HEK293 (cell line): ENCODE measurements around the gene MIEN1.
A peak's percentile ranks its signal among the peaks of the same experiment; 100 is the strongest.

Experiments
- CTCF ChIA-PET: fragments of 350-600 bp; formaldehyde crosslinking; extraction: SDS; loops from one replicate; lab custom pipeline; 2021; ENCODE audit warnings: antibody characterized with exemption; lab: Yijun Ruan, JAX
- POLR2A ChIA-PET: fragments of 300-600 bp; formaldehyde crosslinking; extraction: SDS; loops from one replicate; lab custom pipeline; 2020; ENCODE audit warnings: antibody characterized with exemption, inconsistent platforms; lab: Yijun Ruan, JAX
- H3K27ac ChIP-seq: fragments of 200-500 bp; sonication (Bioruptor generic); 2 replicates; pipeline ENCODE4 v1.5.1; 2014; ENCODE audit warnings: low read depth, low read length, control low read depth, inconsistent platforms; ENCODE audit errors: extremely low read depth
- H3K36me3 ChIP-seq, 2 experiments: fragments of 200-500 bp in 1 of 2; sonication (Bioruptor generic) in 1 of 2; 1 replicate in 1 of 2; 2 replicates in 1 of 2; pipeline ENCODE4 v1.5.1; 2014 to 2017; ENCODE audit warnings: inconsistent platforms in 2 of 2, low read length in 2 of 2; ENCODE audit not compliant: control insufficient read depth in 2 of 2, insufficient read depth in 1 of 2
- H3K4me1 ChIP-seq: fragments of 200-500 bp; sonication (Bioruptor generic); 2 replicates; pipeline ENCODE4 v1.5.1; 2014; ENCODE audit warnings: mild to moderate bottlenecking, low read length, inconsistent platforms; ENCODE audit not compliant: control insufficient read depth, insufficient read depth
- H3K4me3 ChIP-seq: 2 replicates; pipeline ENCODE4 v1.5.1; 2011; ENCODE audit warnings: low read depth, mild to moderate bottlenecking, control low read depth, low read length, moderate library complexity
- H3K9me3 ChIP-seq: fragments of 200-500 bp; sonication (Bioruptor generic); 2 replicates; pipeline ENCODE4 v1.5.1; 2014; ENCODE audit warnings: low read depth, low read length, inconsistent platforms; ENCODE audit not compliant: control insufficient read depth, insufficient read depth
- GLIS1 ChIP-seq: fragments of 450-650 bp; formaldehyde crosslinking; IDR thresholded peaks from 2 replicates; pipeline ENCODE4 v1.5.1; 2016; ENCODE audit warnings: missing biosample characterization, missing genetic modification characterization
- HIC1 ChIP-seq: fragments of 450-650 bp; formaldehyde crosslinking; IDR thresholded peaks from 2 replicates; pipeline ENCODE4 v1.5.1; 2016; ENCODE audit warnings: missing biosample characterization, missing genetic modification characterization
- HOXC10 ChIP-seq: sonication (generic); formaldehyde crosslinking; IDR thresholded peaks from 2 replicates; pipeline ENCODE4 v1.8.1; 2023; ENCODE audit warnings: mild to moderate bottlenecking, missing genetic modification reagents
- HOXD13 ChIP-seq: sonication (generic); formaldehyde crosslinking; IDR thresholded peaks from 2 replicates; pipeline ENCODE4 v1.8.0; 2022; ENCODE audit warnings: missing genetic modification reagents, borderline replicate concordance
- IKZF3 ChIP-seq: fragments of 450-650 bp; IDR thresholded peaks from 2 replicates; pipeline ENCODE4 v1.5.0; 2018; ENCODE audit warnings: missing biosample characterization, mild to moderate bottlenecking, missing genetic modification characterization, moderate library complexity
- INSM2 ChIP-seq: fragments of 450-650 bp; formaldehyde crosslinking; IDR thresholded peaks from 2 replicates; pipeline ENCODE4 v1.5.1; 2016; ENCODE audit warnings: missing biosample characterization, missing genetic modification characterization
- KLF7 ChIP-seq: fragments of 450-650 bp; formaldehyde crosslinking; IDR thresholded peaks from 2 replicates; pipeline ENCODE4 v1.5.1; 2016; ENCODE audit warnings: missing biosample characterization, missing genetic modification characterization, borderline replicate concordance
- PBX3 ChIP-seq: sonication (generic); formaldehyde crosslinking; IDR thresholded peaks from 2 replicates; pipeline ENCODE4 v1.8.1; 2022; ENCODE audit warnings: mild to moderate bottlenecking, moderate library complexity, missing genetic modification reagents
- TRIM28 ChIP-seq: IDR thresholded peaks from 2 replicates; pipeline ENCODE4 v1.6.1; 2011; ENCODE audit warnings: low read length, control low read depth, borderline replicate concordance
- ZBTB44 ChIP-seq: fragments of 450-650 bp; IDR thresholded peaks from 2 replicates; pipeline ENCODE4 v1.5.1; 2018; ENCODE audit warnings: missing biosample characterization, mild to moderate bottlenecking, missing genetic modification characterization
- ZFP69B ChIP-seq: fragments of 450-650 bp; formaldehyde crosslinking; IDR thresholded peaks from 2 replicates; pipeline ENCODE4 v1.5.1; 2016; ENCODE audit warnings: missing biosample characterization, missing genetic modification characterization
- ZNF146 ChIP-seq: fragments of 450-650 bp; formaldehyde crosslinking; IDR thresholded peaks from 2 replicates; pipeline ENCODE4 v1.5.1; 2016; ENCODE audit warnings: missing biosample characterization, missing genetic modification characterization
- ZNF239 ChIP-seq: fragments of 450-650 bp; formaldehyde crosslinking; IDR thresholded peaks from 2 replicates; pipeline ENCODE4 v1.5.1; 2016; ENCODE audit warnings: missing biosample characterization, missing genetic modification characterization
- ZNF335 ChIP-seq: fragments of 450-650 bp; formaldehyde crosslinking; conservative IDR thresholded peaks from 2 replicates; pipeline ENCODE4 v1.5.1; 2016; ENCODE audit warnings: missing biosample characterization, missing genetic modification characterization
- ZNF416 ChIP-seq: fragments of 450-650 bp; formaldehyde crosslinking; IDR thresholded peaks from 2 replicates; pipeline ENCODE4 v1.5.1; 2016; ENCODE audit warnings: missing biosample characterization, missing genetic modification characterization
- ZNF423 ChIP-seq: fragments of 450-650 bp; formaldehyde crosslinking; IDR thresholded peaks from 2 replicates; pipeline ENCODE4 v1.5.1; 2016; ENCODE audit warnings: missing biosample characterization, missing genetic modification characterization
- ZNF521 ChIP-seq: fragments of 450-650 bp; formaldehyde crosslinking; IDR thresholded peaks from 2 replicates; pipeline ENCODE4 v1.5.1; 2017; ENCODE audit warnings: missing biosample characterization, mild to moderate bottlenecking, missing genetic modification characterization
- ZNF610 ChIP-seq: fragments of 450-650 bp; formaldehyde crosslinking; IDR thresholded peaks from 2 replicates; pipeline ENCODE4 v1.5.1; 2016; ENCODE audit warnings: missing biosample characterization, missing genetic modification characterization, borderline replicate concordance
- ZNF645 ChIP-seq: fragments of 450-650 bp; formaldehyde crosslinking; IDR thresholded peaks from 2 replicates; pipeline ENCODE4; 2016; ENCODE audit warnings: missing biosample characterization, missing genetic modification characterization
- ZNF707 ChIP-seq: fragments of 450-650 bp; formaldehyde crosslinking; IDR thresholded peaks from 2 replicates; pipeline ENCODE4 v1.5.1; 2016; ENCODE audit warnings: missing biosample characterization, missing genetic modification characterization
- ZNF768 ChIP-seq: fragments of 450-650 bp; formaldehyde crosslinking; IDR thresholded peaks from 2 replicates; pipeline ENCODE4 v1.5.1; 2018; ENCODE audit warnings: missing biosample characterization, mild to moderate bottlenecking, missing genetic modification characterization
- ZNF792 ChIP-seq: fragments of 450-650 bp; formaldehyde crosslinking; IDR thresholded peaks from 2 replicates; pipeline ENCODE4 v1.5.1; 2016; ENCODE audit warnings: missing biosample characterization, missing genetic modification characterization
- ZNF830 ChIP-seq: fragments of 450-650 bp; IDR thresholded peaks from 2 replicates; pipeline ENCODE4 v1.5.0; 2018; ENCODE audit warnings: missing biosample characterization, missing genetic modification characterization, low read depth, mild to moderate bottlenecking, moderate library complexity
- TF ChIP-seq, protein P1 (sequence below): fragments of 450-650 bp; formaldehyde crosslinking; IDR thresholded peaks from 2 replicates; pipeline ENCODE4 v1.5.1; 2017; ENCODE audit warnings: missing biosample characterization, missing genetic modification characterization
- TF ChIP-seq, protein P2 (sequence below): fragments of 450-650 bp; formaldehyde crosslinking; IDR thresholded peaks from 2 replicates; pipeline ENCODE4 v1.5.1; 2017; ENCODE audit warnings: missing biosample characterization, missing genetic modification characterization

MIEN1 gene

DNA sequence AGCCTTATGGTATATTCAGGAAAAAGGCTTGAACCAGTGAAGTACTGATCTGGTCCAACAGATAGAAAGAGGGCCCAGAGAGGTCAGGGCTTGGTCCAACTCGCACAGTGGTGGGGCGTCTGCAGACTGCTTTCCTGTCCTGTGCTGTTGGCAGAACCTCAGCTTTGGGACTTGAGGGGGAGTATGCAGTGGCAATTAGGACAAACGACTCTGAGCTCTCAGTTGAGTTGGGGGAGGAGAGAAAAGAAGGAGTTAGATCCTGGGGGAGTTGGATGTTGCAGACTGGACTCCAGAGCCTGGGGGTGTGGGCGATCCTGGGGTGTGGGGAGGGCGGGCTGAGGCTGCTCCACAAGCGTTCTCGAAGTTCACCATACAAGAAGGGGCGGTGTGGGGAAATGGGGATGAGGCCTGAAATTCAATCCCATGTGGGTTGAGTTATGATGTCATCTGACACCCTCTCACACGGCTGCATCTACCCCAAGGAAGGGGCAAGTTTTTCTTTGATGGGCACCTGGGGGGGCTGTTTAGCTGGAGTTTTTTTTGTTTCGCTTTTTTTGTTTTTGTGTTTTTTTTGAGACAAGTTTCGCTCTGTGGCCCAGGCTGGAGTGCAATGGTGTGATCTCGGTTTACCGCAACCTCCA, 22.0 kb upstream of the MIEN1 start (continued):
- TF ChIP-seq HIC1 (tag by site-specific recombination) (peak; percentile 24; the same call in 1 of the 2 replicates), IKZF3 (tag by site-specific recombination) (peak; percentile 51; the same call in 1 of the 2 replicates), ZNF645 (tag by site-specific recombination) (no peak), ZNF335 (tag by site-specific recombination) (0 out of 2 replicates have a peak, but pooled peaks have one; percentile 13), ZNF707 (tag by site-specific recombination) (no peak), ZFP69B (no peak), KLF7 (no peak)

DNA sequence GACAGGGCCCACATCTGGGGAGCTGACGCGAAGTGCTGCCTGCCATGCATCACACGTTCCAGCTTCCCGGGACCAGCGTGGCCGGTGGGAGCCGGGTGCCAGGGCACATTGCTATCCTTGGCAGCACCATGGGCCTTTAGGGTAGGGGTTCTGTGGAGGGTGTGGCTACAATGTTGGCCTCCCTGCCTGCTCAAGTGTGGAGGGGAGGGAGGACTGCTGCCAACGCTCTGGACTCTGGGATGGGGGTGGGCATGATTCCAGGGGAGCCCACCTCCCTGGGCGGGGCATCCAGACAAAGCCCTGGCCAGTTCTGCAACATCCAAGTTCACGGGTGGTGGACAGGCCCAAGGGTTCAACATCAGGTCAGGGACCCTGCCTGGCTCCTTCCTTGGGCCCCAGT, 21.3 kb upstream of the MIEN1 start:
- TF ChIP-seq ZNF423 (no peak), TRIM28 (no peak), HOXD13 (no peak), ZNF239 (tag by site-specific recombination) (no peak), ZNF768 (tag by site-specific recombination) (no peak), ZNF792 (tag by site-specific recombination) (no peak), ZFP69B (no peak), ZBTB44 (no peak), ZNF416 (no peak), INSM2 (tag by site-specific recombination) (no peak), ZNF610 (tag by site-specific recombination) (no peak), HOXC10 (CRISPR knock-in tag) (no peak), PBX3 (CRISPR knock-in tag) (no peak), ZNF521 (tag by site-specific recombination) (no peak), ZNF146 (no peak), GLIS1 (tag by site-specific recombination) (no peak), ZNF830 (tag by site-specific recombination) (no peak)
- TF ChIP-seq, protein P1, sequence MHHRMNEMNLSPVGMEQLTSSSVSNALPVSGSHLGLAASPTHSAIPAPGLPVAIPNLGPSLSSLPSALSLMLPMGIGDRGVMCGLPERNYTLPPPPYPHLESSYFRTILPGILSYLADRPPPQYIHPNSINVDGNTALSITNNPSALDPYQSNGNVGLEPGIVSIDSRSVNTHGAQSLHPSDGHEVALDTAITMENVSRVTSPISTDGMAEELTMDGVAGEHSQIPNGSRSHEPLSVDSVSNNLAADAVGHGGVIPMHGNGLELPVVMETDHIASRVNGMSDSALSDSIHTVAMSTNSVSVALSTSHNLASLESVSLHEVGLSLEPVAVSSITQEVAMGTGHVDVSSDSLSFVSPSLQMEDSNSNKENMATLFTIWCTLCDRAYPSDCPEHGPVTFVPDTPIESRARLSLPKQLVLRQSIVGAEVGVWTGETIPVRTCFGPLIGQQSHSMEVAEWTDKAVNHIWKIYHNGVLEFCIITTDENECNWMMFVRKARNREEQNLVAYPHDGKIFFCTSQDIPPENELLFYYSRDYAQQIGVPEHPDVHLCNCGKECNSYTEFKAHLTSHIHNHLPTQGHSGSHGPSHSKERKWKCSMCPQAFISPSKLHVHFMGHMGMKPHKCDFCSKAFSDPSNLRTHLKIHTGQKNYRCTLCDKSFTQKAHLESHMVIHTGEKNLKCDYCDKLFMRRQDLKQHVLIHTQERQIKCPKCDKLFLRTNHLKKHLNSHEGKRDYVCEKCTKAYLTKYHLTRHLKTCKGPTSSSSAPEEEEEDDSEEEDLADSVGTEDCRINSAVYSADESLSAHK (tag by site-specific recombination) = no peak
- TF ChIP-seq, protein P2, sequence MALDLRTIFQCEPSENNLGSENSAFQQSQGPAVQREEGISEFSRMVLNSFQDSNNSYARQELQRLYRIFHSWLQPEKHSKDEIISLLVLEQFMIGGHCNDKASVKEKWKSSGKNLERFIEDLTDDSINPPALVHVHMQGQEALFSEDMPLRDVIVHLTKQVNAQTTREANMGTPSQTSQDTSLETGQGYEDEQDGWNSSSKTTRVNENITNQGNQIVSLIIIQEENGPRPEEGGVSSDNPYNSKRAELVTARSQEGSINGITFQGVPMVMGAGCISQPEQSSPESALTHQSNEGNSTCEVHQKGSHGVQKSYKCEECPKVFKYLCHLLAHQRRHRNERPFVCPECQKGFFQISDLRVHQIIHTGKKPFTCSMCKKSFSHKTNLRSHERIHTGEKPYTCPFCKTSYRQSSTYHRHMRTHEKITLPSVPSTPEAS (tag by site-specific recombination) = no peak
- CTCF ChIA-PET = interaction anchor here (0.6 to 10.1 kb wide), 5 partner anchors 22 to 228 kb away, joined by 3 to 140 read pairs (median 3); partner anchors contain the start of genes ERBB2, MIEN1 and PPP1R1B
- no peaks in the 10 kb centered on the region for H3K9me3 ChIP-seq
- no peak overlapping the region for H3K27ac ChIP-seq
- POLR2A ChIA-PET = interaction anchor here (0.6 to 1.6 kb wide), 4 partner anchors 21 to 229 kb away, joined by 3 to 4 read pairs (median 3); partner anchors contain the start of genes MIEN1 and PSMD3
- peaks cover 4% of the 10 kb centered on the region; the same call in 1 of the 2 replicates for H3K4me1 ChIP-seq
- no peak overlapping the region for H3K4me3 ChIP-seq
- H3K36me3 ChIP-seq = no peaks in the 10 kb centered on the region
